ENCODE measurements around the gene GYG1. TPM values are rescaled to one million over a fixed set of nuclear protein-coding genes. Genes with fewer than 3 reads are reported as not detected.

GYG1 gene
- total RNA-seq, 1 experiment from 2014 or later: 28.0 TPM

DNA sequence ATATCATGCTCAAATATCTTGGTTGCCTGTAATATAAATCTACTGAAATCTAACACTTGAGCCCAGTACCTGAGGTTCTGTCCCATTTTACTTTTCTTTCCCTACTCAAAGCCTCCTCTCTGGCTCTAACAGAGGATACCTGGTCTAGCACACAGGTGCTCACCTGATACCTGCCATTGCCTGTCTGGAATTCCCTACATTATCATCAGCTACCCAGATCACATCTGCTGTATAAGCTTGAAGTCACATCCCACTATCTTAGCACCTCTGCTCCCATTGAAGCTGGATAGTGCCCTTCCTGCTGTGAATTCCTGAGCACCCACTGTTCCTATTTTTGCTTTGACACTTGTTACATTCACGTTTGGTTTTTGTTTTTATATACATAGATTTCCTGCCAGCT lies 30.5 kb downstream of the GYG1 start:
- intact Hi-C loops (cut with micrococcal nuclease; ENCODE audit: unreplicated experiment): loop anchor here (5.0 kb wide), 1 partner anchor 65 kb away; no protein-coding TSS in a partner anchor
- no peaks in the 10 kb centered on the region for H3K27me3 ChIP-seq (replicated peaks; ENCODE audit: control insufficient read depth, insufficient read depth, low read length)
- Mint-ChIP-seq H3K4me1 (ENCODE audit: low read depth, unreplicated experiment) (no peaks in the 10 kb centered on the region), H3K9me3 (ENCODE audit: unreplicated experiment) (peaks cover 11% of the 10 kb centered on the region), H3K4me3 (ENCODE audit: unreplicated experiment) (no peak overlapping the region), H3K36me3 (ENCODE audit: insufficient read depth, unreplicated experiment) (peaks cover 21% of the 10 kb centered on the region), H3K27me3 (ENCODE audit: insufficient read depth, unreplicated experiment) (no peaks in the 10 kb centered on the region), H3K27ac (ENCODE audit: unreplicated experiment) (no peak overlapping the region)
- peaks cover 10% of the 10 kb centered on the region; the same call in 1 of the 2 replicates for H3K9me3 ChIP-seq
- H3K36me3 ChIP-seq (ENCODE audit: control insufficient read depth, insufficient read depth, low read length): no peaks in the 10 kb centered on the region
- POLR2A ChIA-PET: no interaction called here
- no peak for TF ChIP-seq CTCF (IDR thresholded peaks at IDR 0.05; ENCODE audit: insufficient read depth in 1 of 2, low read depth in 1 of 2, low read length in 1 of 2, severe bottlenecking in 1 of 2, unreplicated experiment in 1 of 2)
- no peaks in the 10 kb centered on the region for H3K4me1 ChIP-seq
- DNase-seq: no peak
- no TSS peak for BruUV-seq (replicated peaks)
- H3K4me3 ChIP-seq (ENCODE audit: low read depth, low read length): no peak overlapping the region
- CTCF ChIA-PET: no interaction called here

- CTCF ChIA-PET: no interaction called here
Measured at GRCh38 chr3:149023951-149024350, 32.6 kb downstream of the GYG1 start.

GRCh38 chr3:149026718-149027117 lies 35.4 kb downstream of the GYG1 start:
- ChIA-PET CTCF (no interaction called here), POLR2A (no interaction called here)
- intact Hi-C loops (cut with micrococcal nuclease; ENCODE audit: unreplicated experiment): no loop called here
- Mint-ChIP-seq H3K4me3 (ENCODE audit: unreplicated experiment) (no peak overlapping the region), H3K4me1 (ENCODE audit: low read depth, unreplicated experiment) (no peaks in the 10 kb centered on the region), H3K27me3 (ENCODE audit: insufficient read depth, unreplicated experiment) (no peaks in the 10 kb centered on the region), H3K9me3 (ENCODE audit: unreplicated experiment) (peaks cover 11% of the 10 kb centered on the region), H3K36me3 (ENCODE audit: insufficient read depth, unreplicated experiment) (peaks cover 29% of the 10 kb centered on the region), H3K27ac (ENCODE audit: unreplicated experiment) (no peak overlapping the region)
- peaks cover 10% of the 10 kb centered on the region; the same call in 1 of the 2 replicates for H3K9me3 ChIP-seq
- no TSS peak for BruUV-seq (replicated peaks)
- no peak for TF ChIP-seq CTCF (IDR thresholded peaks at IDR 0.05; ENCODE audit: insufficient read depth in 1 of 2, low read depth in 1 of 2, low read length in 1 of 2, severe bottlenecking in 1 of 2, unreplicated experiment in 1 of 2)
- no peaks in the 10 kb centered on the region; the same call in 1 of the 2 replicates for H3K36me3 ChIP-seq (ENCODE audit: control insufficient read depth, insufficient read depth, low read length)
- no peak for DNase-seq
- H3K4me1 ChIP-seq: no peaks in the 10 kb centered on the region
- H3K27me3 ChIP-seq (replicated peaks; ENCODE audit: control insufficient read depth, insufficient read depth, low read length): no peaks in the 10 kb centered on the region
- H3K4me3 ChIP-seq (ENCODE audit: low read depth, low read length): no peak overlapping the region

More at GRCh38 chr3:149023951-149024350, 32.6 kb downstream of the GYG1 start:
- Mint-ChIP-seq H3K4me1 (ENCODE audit: low read depth, unreplicated experiment) (no peaks in the 10 kb centered on the region), H3K9me3 (ENCODE audit: unreplicated experiment) (peaks cover 11% of the 10 kb centered on the region), H3K27ac (ENCODE audit: unreplicated experiment) (no peak overlapping the region), H3K4me3 (ENCODE audit: unreplicated experiment) (no peak overlapping the region), H3K36me3 (ENCODE audit: insufficient read depth, unreplicated experiment) (peaks cover 26% of the 10 kb centered on the region), H3K27me3 (ENCODE audit: insufficient read depth, unreplicated experiment) (no peaks in the 10 kb centered on the region)
- H3K4me3 ChIP-seq (ENCODE audit: low read depth, low read length): no peak overlapping the region
- intact Hi-C loops (cut with micrococcal nuclease; ENCODE audit: unreplicated experiment): loop anchor here (5.0 kb wide), 1 partner anchor 67 kb away; no protein-coding TSS in a partner anchor
- TF ChIP-seq CTCF (IDR thresholded peaks at IDR 0.05; ENCODE audit: insufficient read depth in 1 of 2, low read depth in 1 of 2, low read length in 1 of 2, severe bottlenecking in 1 of 2, unreplicated experiment in 1 of 2): no peak
- no peak for DNase-seq
- peaks cover 10% of the 10 kb centered on the region; the same call in 1 of the 2 replicates for H3K9me3 ChIP-seq
- no peaks in the 10 kb centered on the region for H3K27me3 ChIP-seq (replicated peaks; ENCODE audit: control insufficient read depth, insufficient read depth, low read length)
- no peaks in the 10 kb centered on the region for H3K4me1 ChIP-seq
- POLR2A ChIA-PET: no interaction called here
- H3K36me3 ChIP-seq (ENCODE audit: control insufficient read depth, insufficient read depth, low read length): no peaks in the 10 kb centered on the region; the same call in 1 of the 2 replicates
- BruUV-seq (replicated peaks): no TSS peak

Data from Caco-2 (cell line).